HG03565 (cell line): ENCODE results near the gene SETBP1.

Experiments used
- ATAC-seq: cut with Tn5 transposase; IDR thresholded peaks from one replicate; pipeline ENCODE4 v1.9.1; 2021; ENCODE audit warnings: mild to moderate bottlenecking, moderate library complexity; ENCODE audit not compliant: unreplicated experiment

Gene SETBP1

GRCh38 chr18:44811572-44812125 is 131.0 kb downstream of the SETBP1 start:
- ATAC-seq, result no peak

GRCh38 chr18:44812426-44812825 is 131.7 kb downstream of the SETBP1 start:
- ATAC-seq, result no peak

DNA sequence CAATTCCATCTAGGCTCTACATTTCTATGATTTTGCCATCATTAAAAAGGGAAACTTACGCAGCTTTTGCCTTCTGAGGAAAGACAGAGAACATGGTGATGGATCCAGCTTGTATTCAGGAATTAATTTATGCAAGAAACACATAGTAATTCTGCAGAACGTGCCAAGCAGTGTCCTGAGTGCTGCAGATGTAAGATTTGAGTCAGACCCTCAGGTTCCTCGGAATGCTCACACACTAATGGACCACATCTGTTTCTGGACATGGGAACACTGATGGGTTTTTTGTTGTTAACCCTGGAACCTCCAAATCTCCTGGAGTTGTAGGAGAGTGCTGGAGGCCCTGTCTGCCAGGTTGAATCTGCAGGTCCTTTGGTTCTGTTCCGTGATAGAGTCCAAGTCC is 132.9 kb downstream of the SETBP1 start:
- ATAC-seq, result no peak

GRCh38 chr18:44815108-44815507 is 134.4 kb downstream of the SETBP1 start:
- ATAC-seq, result no peak

DNA sequence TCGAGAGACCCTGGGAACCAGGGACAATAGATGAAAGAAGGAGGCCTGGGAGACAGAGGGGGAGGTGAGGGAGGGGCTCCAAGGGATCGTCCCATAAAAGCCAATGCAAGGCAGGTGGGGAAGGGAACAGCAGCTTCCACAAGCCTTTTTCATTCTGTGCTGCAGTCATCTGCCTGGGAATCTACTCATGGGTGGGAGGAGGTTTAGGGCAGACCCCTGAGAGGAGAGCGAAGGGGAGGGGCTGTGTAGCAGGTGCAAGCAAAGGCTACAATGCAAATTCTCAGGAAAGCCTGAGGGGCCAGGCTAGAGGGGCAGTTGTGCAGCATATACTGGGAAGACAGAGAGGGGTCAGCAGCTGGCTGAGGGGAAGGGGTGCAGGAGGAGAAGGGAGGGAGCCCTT is 135.4 kb downstream of the SETBP1 start:
- ATAC-seq, result no peak

GRCh38 chr18:44816477-44816876 is 135.8 kb downstream of the SETBP1 start:
- ATAC-seq, result no peak

DNA sequence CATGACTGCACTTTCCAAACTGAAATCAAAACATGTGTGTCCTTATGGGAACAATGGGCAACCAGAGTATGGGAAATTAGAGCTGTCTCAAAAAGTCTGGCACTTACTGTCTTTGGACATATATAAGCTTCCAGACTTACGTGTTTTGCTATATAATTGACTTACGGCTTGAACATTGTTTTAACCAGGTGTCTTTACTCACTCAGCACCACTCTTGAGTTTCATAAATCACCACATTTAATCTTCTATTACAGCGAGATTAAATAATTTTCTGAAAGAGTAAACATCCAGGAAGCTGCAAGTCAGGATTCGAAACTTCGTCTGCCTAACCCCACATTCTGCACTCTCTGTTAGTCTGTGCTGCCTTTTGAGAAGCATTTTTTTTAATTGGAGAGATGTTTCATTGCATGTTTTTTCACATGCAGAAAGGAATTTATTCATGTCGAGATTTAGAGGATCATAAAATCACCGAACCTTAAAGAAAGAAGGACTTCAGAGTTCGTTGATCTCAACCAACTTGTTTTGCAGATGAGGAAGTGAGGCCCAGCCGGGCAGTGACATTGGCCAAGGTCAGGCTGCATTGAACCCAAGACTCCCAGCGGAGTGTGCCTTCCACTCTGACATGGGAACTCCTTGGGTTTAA is 137.3 kb downstream of the SETBP1 start:
- no peak for ATAC-seq

GRCh38 chr18:44818668-44819403 is 138.1 kb downstream of the SETBP1 start:
- ATAC-seq, result peak; percentile 39

GRCh38 chr18:44819944-44820510 is 139.3 kb downstream of the SETBP1 start:
- no peak for ATAC-seq

DNA sequence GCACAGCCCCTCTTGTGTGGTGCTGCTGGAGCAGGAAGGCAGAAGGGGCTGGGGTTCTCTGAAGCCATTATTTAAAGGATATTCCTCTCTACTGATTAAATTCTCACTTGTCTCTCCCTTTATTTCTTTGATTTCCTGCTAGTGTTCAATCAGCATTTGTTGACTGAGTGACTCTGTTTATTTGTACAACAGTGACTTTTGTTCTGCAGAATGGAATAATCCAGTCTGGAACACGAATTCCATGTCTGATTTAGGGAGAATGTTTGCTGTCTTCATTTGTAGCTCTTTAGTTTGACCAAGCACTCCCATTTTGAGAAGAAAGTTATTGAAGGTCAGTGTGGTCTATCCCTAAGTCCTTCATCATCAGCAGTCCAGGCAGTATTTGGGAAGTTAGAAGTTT is 141.2 kb downstream of the SETBP1 start:
- ATAC-seq, result no peak

DNA sequence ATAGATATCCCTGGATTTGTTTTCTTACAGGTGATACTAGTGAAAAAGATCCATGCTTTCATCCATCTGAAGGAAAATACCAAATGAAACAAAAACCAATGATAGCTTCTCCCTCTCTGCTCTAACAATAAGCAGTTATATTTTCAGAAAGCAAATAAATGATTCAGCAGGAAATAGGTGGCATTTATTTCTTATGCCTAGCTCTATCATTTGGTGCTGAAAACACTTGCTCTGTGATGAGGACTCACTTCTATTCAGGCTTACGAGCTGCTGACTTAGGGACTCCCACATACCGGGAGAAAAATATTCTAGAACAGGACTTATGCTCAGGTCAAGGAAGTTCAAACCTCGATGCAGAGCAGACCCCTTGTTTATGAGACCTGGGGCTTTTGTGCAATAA is 142.6 kb downstream of the SETBP1 start:
- ATAC-seq, result no peak

GRCh38 chr18:44823782-44824181 is 143.1 kb downstream of the SETBP1 start:
- no peak for ATAC-seq

- ATAC-seq, result no peak
Measured at GRCh38 chr18:44824884-44825283, 144.2 kb downstream of the SETBP1 start.

DNA sequence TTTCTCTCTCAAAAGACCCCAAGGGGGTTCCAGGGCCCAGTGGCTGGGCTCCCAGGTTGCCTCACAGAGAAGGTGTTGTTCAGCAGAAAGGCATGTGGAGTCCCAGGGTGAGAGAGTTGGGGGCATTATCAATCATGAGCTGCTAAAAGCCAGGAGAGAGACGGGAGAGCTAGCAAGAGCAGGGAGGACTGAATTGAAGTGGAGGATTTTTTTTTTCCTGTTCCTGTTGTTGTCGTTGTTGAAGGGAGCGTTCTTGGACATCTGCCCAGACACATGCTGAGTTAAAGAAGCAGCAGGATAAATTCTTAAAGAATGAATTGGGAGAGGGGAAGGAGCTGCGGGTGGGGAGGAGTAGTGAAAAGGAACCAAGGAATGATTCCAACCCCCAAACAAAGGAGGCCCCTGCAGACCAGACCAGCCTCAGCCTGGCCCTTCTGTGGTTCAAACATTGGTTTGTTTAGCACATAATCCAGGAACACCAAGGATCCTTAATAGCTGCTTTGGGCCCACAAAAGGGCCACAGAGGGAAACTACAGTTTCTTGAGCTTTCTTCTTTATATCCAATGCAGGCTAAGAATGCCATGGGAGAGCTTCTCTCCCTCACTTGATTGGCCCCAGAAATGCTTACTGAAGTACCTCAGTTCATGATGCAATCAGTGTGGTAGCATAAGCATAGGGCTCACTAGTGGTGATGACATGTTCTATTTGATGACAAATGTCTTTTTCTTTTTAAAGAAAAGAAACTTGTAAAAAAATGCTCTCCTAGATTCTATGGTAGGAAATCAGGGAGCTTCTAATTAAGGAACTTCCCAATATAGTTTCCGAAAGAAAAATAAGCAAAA is 146.0 kb downstream of the SETBP1 start:
- ATAC-seq, result no peak

GRCh38 chr18:44828080-44828479 is 147.4 kb downstream of the SETBP1 start:
- ATAC-seq, result no peak

- ATAC-seq, result no peak
Measured at GRCh38 chr18:44830581-44830980, 149.9 kb downstream of the SETBP1 start.

GRCh38 chr18:44833786-44834185 is 153.1 kb downstream of the SETBP1 start:
- ATAC-seq, result no peak

DNA sequence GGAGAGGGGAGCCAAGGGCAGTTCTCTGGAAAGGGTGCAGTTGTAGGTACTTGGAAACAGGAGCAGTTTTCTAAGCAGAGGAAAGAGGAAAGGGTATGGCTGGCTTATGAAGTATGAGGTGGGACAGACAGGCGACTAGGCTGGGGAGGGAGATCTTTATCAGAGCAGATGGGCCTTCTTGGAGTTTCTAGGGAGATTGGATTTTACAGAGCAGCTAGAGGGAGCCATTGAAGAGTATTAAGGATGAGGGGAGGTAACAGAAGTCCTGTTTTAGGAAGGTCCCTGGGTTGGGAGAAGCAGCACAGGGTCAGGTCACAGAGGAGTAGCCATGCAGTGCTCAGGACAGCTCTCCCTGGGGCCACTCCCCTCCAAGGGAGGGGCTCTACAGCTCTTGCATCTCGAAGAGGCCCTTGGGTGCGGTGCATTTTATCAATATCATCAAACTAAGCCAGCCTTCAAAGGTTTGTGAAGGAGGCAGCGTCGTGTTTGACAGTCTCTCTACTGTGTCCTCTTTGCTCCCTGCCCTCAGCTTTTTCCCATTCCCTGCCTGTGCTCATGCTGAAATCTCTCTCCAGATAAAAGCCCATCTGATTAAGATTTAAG is 154.3 kb downstream of the SETBP1 start:
- no peak for ATAC-seq

DNA sequence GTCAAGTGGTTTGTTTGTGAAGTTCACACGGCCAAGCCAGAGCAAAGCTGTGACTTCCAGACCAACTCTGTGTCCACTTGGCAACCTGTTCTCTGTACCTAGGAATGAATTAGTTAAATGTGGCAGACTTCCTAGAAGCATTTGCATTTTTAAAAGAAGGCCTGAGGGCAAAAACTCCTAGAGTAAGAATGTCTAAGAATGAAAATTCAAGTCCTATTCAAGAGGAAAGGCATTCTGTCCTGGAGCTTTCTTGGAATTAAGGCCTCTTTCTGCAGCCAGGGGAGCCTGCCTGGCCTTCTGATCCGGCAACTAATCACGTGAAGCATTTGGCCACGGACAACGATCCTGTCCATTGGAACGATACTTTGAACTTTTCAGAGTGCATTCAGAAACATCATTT is 155.0 kb downstream of the SETBP1 start:
- no peak for ATAC-seq

GRCh38 chr18:44836263-44836662 is 155.6 kb downstream of the SETBP1 start:
- ATAC-seq, result no peak
